Fibroblast of pulmonary artery (primary cell): Measurements from ENCODE around the gene ALDH1B1.

Experiments used
- DNase-seq: peaks from one replicate; pipeline ENCODE4 v3.0.0-alpha.2; 2010; ENCODE audit warnings: low read depth
- H3K4me3 ChIP-seq: replicated peaks from 2 replicates; pipeline ENCODE4 v1.5.1; 2011; ENCODE audit warnings: low read depth, mild to moderate bottlenecking, control low read depth, low read length, moderate library complexity
- CTCF ChIP-seq: IDR thresholded peaks from 2 replicates; pipeline ENCODE4 v1.5.1; 2011; ENCODE audit warnings: mild to moderate bottlenecking, control low read depth, low read length, inconsistent platforms; ENCODE audit errors: missing control alignments

The ALDH1B1 gene

GRCh38 chr9:38421498-38422211, 29.2 kb downstream of the ALDH1B1 start:
- H3K4me3 ChIP-seq = no peak overlapping the region
- TF ChIP-seq CTCF = no peak
- no peak for DNase-seq

- TF ChIP-seq CTCF = no peak
Observed at GRCh38 chr9:38422555-38423260, 30.2 kb downstream of the ALDH1B1 start.

GRCh38 chr9:38423273-38423972, 30.9 kb downstream of the ALDH1B1 start:
- H3K4me3 ChIP-seq = no peak overlapping the region
- DNase-seq = no peak
- TF ChIP-seq CTCF = no peak

More at GRCh38 chr9:38422555-38423260, 30.2 kb downstream of the ALDH1B1 start:
- no peak for DNase-seq
- H3K4me3 ChIP-seq = no peak overlapping the region

- no peak within 1 kb of the TSS for H3K4me3 ChIP-seq
- DNase-seq = no peak
- TF ChIP-seq CTCF = no peak
Observed at GRCh38 chr9:38423973-38424843, 31.7 kb downstream of the ALDH1B1 start, which contains the start of gene IGFBPL1. Gene IGFBPL1 (minus strand): TSS chr9:38424454. CDS start chr9:38424424, 30 bp downstream.

GRCh38 chr9:38424918-38425317, 32.4 kb downstream of the ALDH1B1 start:
- no peak overlapping the region for H3K4me3 ChIP-seq
- DNase-seq = no peak
- no peak for TF ChIP-seq CTCF

GRCh38 chr9:38428062-38428461, 35.6 kb downstream of the ALDH1B1 start:
- no peak for TF ChIP-seq CTCF
- no peak overlapping the region for H3K4me3 ChIP-seq
- no peak for DNase-seq
